PC-9 (cell line): ENCODE results near the gene TMEM217. TPM values are rescaled to one million over a fixed set of nuclear protein-coding genes. Genes with fewer than 3 reads are reported as not detected.
A peak's percentile ranks its signal among the peaks of the same experiment; 100 is the strongest.

ENCODE experiments used
- BruUV-seq: library from RNA; stranded (reverse); fragments of 400-500 nt; replicated peaks from 2 replicates; lab custom pipeline; 2021; lab: Mats Ljungman, UMichigan
- CTCF ChIA-PET: fragments of 300-600 bp; sonication (Branson Sonifier 250); formaldehyde crosslinking; loops from one replicate; lab custom pipeline; 2022; ENCODE audit warnings: antibody characterized with exemption; lab: Charles Lee
- POLR2A ChIA-PET: fragments of 300-600 bp; sonication (Branson Sonifier 250); formaldehyde crosslinking; loops from one replicate; lab custom pipeline; 2022; ENCODE audit warnings: antibody characterized with exemption; ENCODE audit not compliant: unreplicated experiment; lab: Charles Lee
- DNase-seq, 2 experiments: peaks; one replicate each; pipeline versions ENCODE4 v3.0.0 to v3.0.0-alpha.2; 2015 to 2022; ENCODE audit warnings: mixed read lengths in 1 of 2
- H2AFZ ChIP-seq: fragments of 200-600 bp; sonication (generic); 2 replicates; pipeline ENCODE4 v1.8.1; 2017; ENCODE audit warnings: antibody characterized with exemption
- H3F3A ChIP-seq: fragments of 200-600 bp; sonication (generic); 2 replicates; pipeline ENCODE4 v1.8.1; 2017; ENCODE audit warnings: antibody characterized with exemption, mild to moderate bottlenecking, low read depth; ENCODE audit not compliant: insufficient read depth
- H3K27ac ChIP-seq: fragments of 200-600 bp; sonication (generic); 2 replicates; pipeline ENCODE4 v1.6.1; 2016; ENCODE audit warnings: mixed run types
- H3K27me3 ChIP-seq: fragments of 200-600 bp; sonication (generic); 2 replicates; pipeline ENCODE4 v1.6.1; 2016; ENCODE audit warnings: low read depth, mixed run types; ENCODE audit not compliant: insufficient read depth
- H3K36me3 ChIP-seq: fragments of 200-600 bp; sonication (generic); 2 replicates; pipeline ENCODE4 v1.6.1; 2016; ENCODE audit warnings: low read depth, mixed run types
- H3K4me1 ChIP-seq: fragments of 200-600 bp; sonication (generic); replicated peaks from 2 replicates; pipeline ENCODE4 v1.6.1; 2016; ENCODE audit warnings: mixed run types; ENCODE audit not compliant: insufficient read depth
- H3K4me2 ChIP-seq: fragments of 200-600 bp; sonication (generic); 2 replicates; pipeline ENCODE4 v1.6.1; 2017; ENCODE audit warnings: mixed run types
- H3K4me3 ChIP-seq: fragments of 200-600 bp; sonication (generic); 2 replicates; pipeline ENCODE4 v1.6.1; 2016; ENCODE audit warnings: mixed run types
- H3K79me2 ChIP-seq: fragments of 200-600 bp; sonication (generic); 2 replicates; pipeline ENCODE4 v1.6.1; 2017; ENCODE audit warnings: low read depth, mixed run types
- H3K9me2 ChIP-seq: fragments of 200-600 bp; sonication (generic); 2 replicates; pipeline ENCODE4 v1.8.1; 2017; ENCODE audit warnings: mild to moderate bottlenecking; ENCODE audit not compliant: insufficient read depth
- H3K9me3 ChIP-seq: fragments of 200-600 bp; sonication (generic); 2 replicates; pipeline ENCODE4 v1.8.1; 2016; ENCODE audit warnings: low read depth; ENCODE audit not compliant: insufficient read depth
- H4K20me1 ChIP-seq: fragments of 200-600 bp; sonication (generic); 2 replicates; pipeline ENCODE4 v1.8.1; 2017; ENCODE audit not compliant: insufficient read depth
- CTCF ChIP-seq: fragments of 200-600 bp; sonication (generic); conservative IDR thresholded peaks from 2 replicates; pipeline ENCODE4 v1.6.1; 2017; ENCODE audit warnings: mixed run types, antibody characterized with exemption, mild to moderate bottlenecking, moderate library complexity
- EZH2 ChIP-seq: fragments of 200-600 bp; sonication (generic); IDR thresholded peaks from 2 replicates; pipeline ENCODE4 v1.8.0; 2017; ENCODE audit warnings: antibody characterized with exemption, low read depth
- intact Hi-C: fragments of 100-400 bp; cut with micrococcal nuclease; formaldehyde crosslinking; loops from one replicate; pipeline ENCODE4 v1.10.0; 2022; ENCODE audit not compliant: unreplicated experiment
- total RNA-seq: library from RNA; stranded (reverse); gene quantifications from 2 replicates; pipeline ENCODE4 v1.2.3, GENCODE V29; 2021

Gene TMEM217
- total RNA-seq, 1 experiment from 2014 or later, result 4.9 TPM

- Histone ChIP-seq H3F3A (0 out of 2 replicates have a peak, but pooled peaks cover 11% of the 10 kb centered on the region), H3K4me1 (no peaks in the 10 kb centered on the region), H4K20me1 (no peaks in the 10 kb centered on the region), H3K4me2 (no peak overlapping the region), H3K27ac (no peak overlapping the region), H3K4me3 (no peak overlapping the region), H2AFZ (no peak overlapping the region), H3K9me3 (no peaks in the 10 kb centered on the region), H3K79me2 (no peaks in the 10 kb centered on the region), H3K27me3 (no peaks in the 10 kb centered on the region), H3K36me3 (no peaks in the 10 kb centered on the region), H3K9me2 (no peaks in the 10 kb centered on the region)
- ChIA-PET POLR2A (interaction anchor here (0.7 kb wide), 1 partner anchor 229 kb away, joined by 7 read pairs; no protein-coding TSS in a partner anchor), CTCF (no interaction called here)
- TF ChIP-seq EZH2 (no peak), CTCF (no peak)
- intact Hi-C loops, result no loop called here
- no TSS peak for BruUV-seq
- peak in 1 of 2 experiments; percentile 17 for DNase-seq
Observed at GRCh38 chr6:37232430-37233017, 25.4 kb downstream of the TMEM217 start.

DNA sequence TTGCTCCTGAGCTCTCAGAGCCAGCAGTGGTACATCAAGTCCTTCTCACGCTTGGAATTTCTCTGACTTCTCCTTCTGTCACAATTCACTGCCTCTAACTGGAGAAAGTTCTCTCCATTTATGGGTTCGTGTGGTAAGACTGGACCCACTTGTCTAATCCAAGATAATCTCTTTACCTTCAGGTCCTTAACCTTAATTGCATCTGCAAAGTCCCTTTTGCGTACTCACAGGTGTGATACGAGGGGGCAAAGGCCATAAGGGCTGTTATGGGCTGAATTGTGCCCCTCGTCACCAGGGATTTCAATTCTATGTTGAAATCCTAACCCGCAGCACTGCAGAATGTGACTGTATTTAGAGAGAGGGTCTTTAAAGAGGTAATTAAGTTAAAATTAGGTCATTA lies 27.8 kb downstream of the TMEM217 start:
- Histone ChIP-seq H3K36me3 (no peaks in the 10 kb centered on the region), H3K9me3 (no peaks in the 10 kb centered on the region), H3K4me2 (no peak overlapping the region), H3K79me2 (no peaks in the 10 kb centered on the region), H3K4me3 (no peak overlapping the region), H3K4me1 (no peaks in the 10 kb centered on the region), H3K27me3 (no peaks in the 10 kb centered on the region), H4K20me1 (no peaks in the 10 kb centered on the region), H2AFZ (no peak overlapping the region), H3K9me2 (no peaks in the 10 kb centered on the region), H3K27ac (no peak overlapping the region), H3F3A (0 out of 2 replicates have a peak, but pooled peaks cover 3% of the 10 kb centered on the region)
- no TSS peak for BruUV-seq
- DNase-seq, result no peak
- intact Hi-C loops, result no loop called here
- CTCF ChIA-PET, result no interaction called here
- TF ChIP-seq EZH2 (no peak), CTCF (no peak)
- POLR2A ChIA-PET, result no interaction called here

DNA sequence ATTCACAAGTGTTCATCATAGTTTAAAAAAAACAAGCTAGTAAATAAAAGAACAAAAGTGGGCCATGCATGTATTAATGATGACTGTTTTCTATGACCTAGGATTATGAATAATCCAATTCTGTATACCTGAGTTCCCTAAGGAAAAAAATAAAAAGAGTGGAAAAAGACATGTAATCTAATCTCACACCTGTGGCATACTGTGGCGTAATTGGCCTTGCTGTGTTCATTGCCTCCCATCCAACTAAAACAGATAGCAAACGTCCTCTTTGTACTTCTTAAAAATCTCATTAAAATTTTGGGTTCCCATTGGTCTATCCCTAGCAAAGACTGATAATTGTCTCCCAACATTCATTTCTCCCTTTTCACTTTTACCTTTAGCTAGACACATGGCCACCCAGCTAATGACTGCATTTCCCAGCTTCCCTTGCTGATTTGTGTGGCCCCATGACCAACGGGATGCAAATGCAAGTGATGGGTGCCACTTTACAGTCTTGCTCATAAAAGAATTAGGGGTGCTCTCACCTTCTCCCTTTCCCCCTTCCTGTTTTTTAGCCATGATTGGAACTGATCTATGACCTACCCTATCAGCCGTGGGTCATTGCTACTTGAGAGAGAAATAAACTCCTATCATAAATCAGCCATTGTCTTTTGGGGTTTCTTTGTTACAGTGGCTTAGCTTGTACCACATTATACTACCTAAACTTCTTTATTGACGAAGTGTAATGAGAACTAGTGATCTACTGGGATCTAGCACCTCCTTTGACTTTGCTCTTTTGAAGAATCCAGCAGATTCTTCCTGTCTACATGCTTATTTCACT lies 32.4 kb downstream of the TMEM217 start:
- Histone ChIP-seq H3K4me3 (no peak overlapping the region), H3K4me2 (no peak overlapping the region), H3K36me3 (no peaks in the 10 kb centered on the region), H3F3A (peaks cover 15% of the 10 kb centered on the region; the same call in 1 of the 2 replicates), H3K9me2 (no peaks in the 10 kb centered on the region), H3K4me1 (peaks cover 14% of the 10 kb centered on the region), H4K20me1 (no peaks in the 10 kb centered on the region), H3K9me3 (no peaks in the 10 kb centered on the region), H3K27ac (no peak overlapping the region), H3K27me3 (no peaks in the 10 kb centered on the region), H2AFZ (no peak overlapping the region), H3K79me2 (no peaks in the 10 kb centered on the region)
- intact Hi-C loops, result loop anchor here (10.0 kb wide), 1 partner anchor 79 kb away; no protein-coding TSS in a partner anchor
- CTCF ChIA-PET, result no interaction called here
- no peak for DNase-seq
- no TSS peak for BruUV-seq
- TF ChIP-seq CTCF (no peak), EZH2 (no peak)
- POLR2A ChIA-PET, result interaction anchor here (0.6 kb wide), 1 partner anchor 187 kb away, joined by 4 read pairs; no protein-coding TSS in a partner anchor
